OCI-LY1 (cell line): ENCODE data around the gene FAM83F.

Experiments
- EZH2 ChIP-seq: fragments of 200-600 bp; sonication (generic), shearing (Covaris generic); IDR thresholded peaks from 2 replicates; pipeline ENCODE4 v1.8.0; 2017; ENCODE audit warnings: borderline replicate concordance, mixed run types, mild to moderate bottlenecking, antibody characterized with exemption, low read length, moderate library complexity, mixed read lengths
- TF ChIP-seq, protein P1 (sequence below): fragments of 200-600 bp; sonication (generic), shearing (Covaris generic); IDR thresholded peaks from 2 replicates; pipeline ENCODE4 v1.5.1; 2017; ENCODE audit warnings: mild to moderate bottlenecking, antibody characterized with exemption, low read length, moderate library complexity, mixed read lengths

DNA sequence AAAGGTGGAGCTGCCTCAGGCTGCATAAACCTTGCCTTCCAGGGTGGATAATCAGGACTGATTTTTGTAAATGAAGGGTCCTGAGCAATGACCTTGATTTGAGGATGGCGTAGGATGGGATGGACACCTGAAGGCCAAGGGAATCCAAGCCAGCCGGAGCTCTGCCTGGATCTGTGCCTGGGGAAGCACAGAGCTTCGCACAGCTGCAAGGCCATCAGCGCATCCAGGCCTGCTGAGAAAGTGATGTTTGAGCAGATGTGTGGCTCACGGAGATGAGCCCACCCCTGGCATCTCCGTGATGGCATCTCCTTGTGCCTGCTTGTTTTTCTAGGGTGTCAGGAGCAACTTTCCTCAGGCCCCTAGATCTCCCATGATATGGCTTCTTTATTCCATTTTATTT lies 23.3 kb downstream of the FAM83F start:
- TF ChIP-seq, protein P1, sequence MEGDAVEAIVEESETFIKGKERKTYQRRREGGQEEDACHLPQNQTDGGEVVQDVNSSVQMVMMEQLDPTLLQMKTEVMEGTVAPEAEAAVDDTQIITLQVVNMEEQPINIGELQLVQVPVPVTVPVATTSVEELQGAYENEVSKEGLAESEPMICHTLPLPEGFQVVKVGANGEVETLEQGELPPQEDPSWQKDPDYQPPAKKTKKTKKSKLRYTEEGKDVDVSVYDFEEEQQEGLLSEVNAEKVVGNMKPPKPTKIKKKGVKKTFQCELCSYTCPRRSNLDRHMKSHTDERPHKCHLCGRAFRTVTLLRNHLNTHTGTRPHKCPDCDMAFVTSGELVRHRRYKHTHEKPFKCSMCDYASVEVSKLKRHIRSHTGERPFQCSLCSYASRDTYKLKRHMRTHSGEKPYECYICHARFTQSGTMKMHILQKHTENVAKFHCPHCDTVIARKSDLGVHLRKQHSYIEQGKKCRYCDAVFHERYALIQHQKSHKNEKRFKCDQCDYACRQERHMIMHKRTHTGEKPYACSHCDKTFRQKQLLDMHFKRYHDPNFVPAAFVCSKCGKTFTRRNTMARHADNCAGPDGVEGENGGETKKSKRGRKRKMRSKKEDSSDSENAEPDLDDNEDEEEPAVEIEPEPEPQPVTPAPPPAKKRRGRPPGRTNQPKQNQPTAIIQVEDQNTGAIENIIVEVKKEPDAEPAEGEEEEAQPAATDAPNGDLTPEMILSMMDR, result no peak
- TF ChIP-seq EZH2, result no peak
